GM21576 (cell line): ENCODE results near the gene CACNA2D3.

Experiments used
- ATAC-seq: cut with Tn5 transposase; IDR thresholded peaks from one replicate; pipeline ENCODE4 v1.9.1; 2021; ENCODE audit warnings: mild to moderate bottlenecking, moderate library complexity; ENCODE audit not compliant: unreplicated experiment

The CACNA2D3 gene

DNA sequence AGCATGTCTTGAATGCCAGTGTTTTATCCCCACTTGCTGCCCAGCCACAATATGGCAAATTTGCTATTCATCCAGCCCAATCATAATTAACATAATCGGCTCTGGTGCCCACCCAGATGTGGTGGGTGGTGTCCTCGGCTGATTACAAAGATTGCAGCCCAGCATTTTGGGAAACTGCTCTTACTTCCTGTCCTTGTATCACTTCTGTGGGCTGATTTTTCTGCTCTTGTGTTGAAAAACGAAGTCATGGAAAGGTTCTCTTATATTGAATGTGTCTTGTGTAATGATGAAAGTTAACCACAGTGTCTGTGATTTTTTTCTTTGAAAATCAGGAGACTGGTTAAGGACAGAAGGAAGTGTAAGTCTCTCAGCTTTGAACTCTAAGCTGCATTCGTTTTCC is 141.7 kb downstream of the CACNA2D3 start:
- no peak for ATAC-seq

GRCh38 chr3:54270816-54271526 is 148.6 kb downstream of the CACNA2D3 start:
- ATAC-seq, result no peak

GRCh38 chr3:54273791-54274190 is 151.4 kb downstream of the CACNA2D3 start:
- ATAC-seq, result no peak

- ATAC-seq, result no peak
Measured at GRCh38 chr3:54274607-54275006, 152.3 kb downstream of the CACNA2D3 start.

DNA sequence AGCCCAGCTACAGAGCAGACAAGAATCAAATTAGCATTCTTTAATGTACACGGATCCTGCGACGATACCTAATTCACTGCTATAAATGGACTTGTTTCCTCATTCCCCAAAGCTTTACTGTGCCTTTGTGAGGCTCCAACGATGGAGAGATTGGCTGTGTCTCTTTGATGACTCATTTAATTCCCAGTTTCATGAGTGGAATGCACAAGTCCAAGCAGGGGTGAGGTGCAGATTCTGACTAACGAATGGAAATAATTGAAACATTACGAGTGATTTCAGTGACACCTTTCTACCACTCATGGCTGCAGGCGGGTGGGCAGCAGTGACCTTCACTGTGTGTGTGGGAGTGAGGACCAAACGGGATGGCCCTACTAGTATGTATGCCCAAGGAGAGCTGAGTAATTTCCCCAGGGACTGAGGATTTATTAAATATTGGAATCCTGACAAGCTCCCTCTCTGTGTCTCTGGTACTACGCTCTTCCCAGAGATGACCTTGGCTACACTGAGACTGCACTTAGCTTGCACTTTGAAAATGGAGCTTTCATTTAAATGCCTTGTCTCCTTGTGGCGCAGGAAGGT is 156.7 kb downstream of the CACNA2D3 start:
- no peak for ATAC-seq

GRCh38 chr3:54283470-54283869 is 161.1 kb downstream of the CACNA2D3 start:
- ATAC-seq, result no peak

DNA sequence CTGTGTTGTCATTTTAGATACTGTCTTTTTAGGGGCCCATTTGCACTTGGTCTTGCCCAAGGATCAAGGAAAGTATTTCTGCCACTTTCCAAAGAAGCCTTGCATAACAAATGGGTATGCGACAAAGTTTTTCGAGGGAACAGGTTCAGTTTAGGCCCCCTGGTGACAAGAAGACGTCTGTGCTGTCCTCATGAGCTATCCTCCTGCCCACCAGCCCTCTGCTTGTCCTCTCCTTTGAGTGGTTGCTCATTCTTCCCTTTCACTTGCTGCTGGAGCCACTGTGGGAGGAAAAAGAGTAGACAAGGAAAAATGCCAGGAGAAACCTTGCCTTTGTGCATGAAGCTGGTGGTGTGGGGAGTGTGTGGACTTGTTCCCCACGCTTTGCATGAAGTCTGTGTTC is 171.9 kb downstream of the CACNA2D3 start:
- ATAC-seq, result no peak

DNA sequence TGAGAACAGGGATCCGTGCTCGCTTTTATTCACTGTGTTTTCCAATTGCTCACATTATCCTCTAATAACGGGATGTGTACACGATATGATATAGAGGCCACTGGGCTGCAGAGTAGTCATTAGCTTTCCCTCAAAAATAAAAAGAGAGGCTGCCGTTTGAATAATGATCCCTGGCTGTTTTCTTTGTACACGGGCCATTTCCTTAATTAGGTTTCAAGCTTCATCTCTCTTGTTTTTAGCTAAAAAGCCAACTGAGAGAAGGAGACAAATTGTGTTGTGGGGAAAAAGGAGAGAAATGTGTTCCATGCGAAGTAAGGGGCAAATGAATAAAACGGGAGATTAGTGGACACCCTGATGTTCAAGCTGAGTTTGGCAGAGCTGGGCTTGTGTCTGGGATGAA is 174.2 kb downstream of the CACNA2D3 start:
- no peak for ATAC-seq

- ATAC-seq, result no peak
Measured at GRCh38 chr3:54299169-54299935, 177.0 kb downstream of the CACNA2D3 start.

GRCh38 chr3:54303517-54304375 is 181.4 kb downstream of the CACNA2D3 start:
- ATAC-seq, result no peak

GRCh38 chr3:54304877-54305276 is 182.5 kb downstream of the CACNA2D3 start:
- no peak for ATAC-seq

DNA sequence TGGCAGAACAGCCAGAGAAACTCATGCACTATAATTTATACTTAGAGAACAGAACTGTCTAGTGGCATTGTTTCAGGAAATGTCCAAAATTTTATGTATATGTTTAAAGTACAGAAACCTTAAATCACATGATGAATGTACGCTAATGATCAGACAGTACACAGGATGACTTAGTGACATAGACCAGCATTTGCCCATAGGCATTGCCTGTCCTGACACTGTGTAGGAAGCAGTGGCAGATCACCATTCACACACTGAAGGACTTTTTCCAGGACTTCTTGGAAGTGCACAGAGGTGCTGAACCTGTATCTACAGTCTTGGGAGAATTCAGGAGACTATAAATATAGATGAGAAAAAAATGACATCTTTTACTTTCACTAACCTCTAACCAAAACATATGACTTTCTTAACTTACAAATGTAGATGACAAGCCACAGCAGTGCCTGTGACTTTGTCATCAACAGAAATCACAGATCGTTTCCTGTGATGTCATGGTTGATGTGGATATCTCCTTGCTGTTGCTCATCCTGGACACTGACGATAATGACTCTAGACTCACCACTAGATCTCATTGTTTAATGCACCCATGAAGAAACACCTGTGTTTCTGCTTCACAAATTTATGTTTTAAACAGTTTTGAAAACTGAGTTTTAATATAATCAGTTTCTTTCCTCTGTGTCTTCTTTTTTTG is 183.2 kb downstream of the CACNA2D3 start:
- no peak for ATAC-seq

DNA sequence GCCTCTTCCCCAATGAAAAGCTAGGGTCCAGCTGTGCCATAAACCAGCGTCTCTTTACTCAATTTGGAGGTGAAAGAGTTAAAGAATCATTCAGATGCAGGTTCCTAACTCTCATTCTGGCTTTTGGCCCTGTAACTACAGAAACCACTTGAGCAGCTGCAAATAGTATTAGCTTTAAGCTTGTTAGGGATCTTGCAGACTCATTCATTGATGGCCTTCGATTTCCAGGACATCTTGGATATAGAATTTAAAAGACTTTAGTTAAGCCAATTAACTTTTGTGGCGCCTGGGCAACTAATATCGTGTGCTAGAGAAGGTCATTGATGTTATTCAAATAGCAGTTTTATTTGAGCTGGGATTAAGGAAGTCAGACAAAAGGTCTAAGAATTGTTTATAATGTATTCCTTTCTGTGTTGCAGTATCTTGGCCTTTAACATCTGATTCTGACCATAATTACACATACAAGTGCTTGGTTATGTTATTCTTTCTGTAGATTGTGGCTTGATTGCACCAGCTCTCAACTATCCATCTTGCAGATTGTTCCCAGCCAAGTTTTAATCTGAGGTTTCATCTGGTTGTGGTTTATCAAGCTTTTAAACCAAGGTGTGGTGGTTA is 185.3 kb downstream of the CACNA2D3 start:
- no peak for ATAC-seq

GRCh38 chr3:54309601-54310000 is 187.2 kb downstream of the CACNA2D3 start:
- no peak for ATAC-seq

DNA sequence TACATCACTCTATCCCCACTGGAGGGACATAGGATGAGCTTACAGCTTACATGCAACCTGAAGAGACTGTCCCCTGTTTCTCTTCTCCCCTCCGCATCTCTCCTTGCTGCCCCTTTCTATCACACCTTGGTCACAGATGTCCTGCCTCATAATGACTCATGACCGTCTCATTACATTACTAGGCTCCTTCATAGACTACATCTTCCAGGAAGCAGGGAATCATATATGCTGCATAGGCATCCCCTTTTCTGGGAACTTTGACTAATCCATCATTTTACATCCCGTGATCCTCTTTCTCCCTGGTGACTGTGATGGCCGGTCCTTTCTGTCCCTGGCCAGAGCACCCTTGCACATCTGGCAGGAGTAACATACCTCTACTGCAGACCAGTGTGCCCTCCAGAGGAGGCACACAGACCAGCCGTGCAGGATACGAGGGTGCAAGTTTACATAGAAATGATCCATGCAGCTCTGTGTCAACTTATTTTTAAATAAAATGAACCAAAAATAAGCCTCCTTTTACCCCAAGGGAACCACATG is 188.9 kb downstream of the CACNA2D3 start:
- no peak for ATAC-seq

- ATAC-seq, result no peak
Measured at GRCh38 chr3:54312156-54312899, 190.0 kb downstream of the CACNA2D3 start.

DNA sequence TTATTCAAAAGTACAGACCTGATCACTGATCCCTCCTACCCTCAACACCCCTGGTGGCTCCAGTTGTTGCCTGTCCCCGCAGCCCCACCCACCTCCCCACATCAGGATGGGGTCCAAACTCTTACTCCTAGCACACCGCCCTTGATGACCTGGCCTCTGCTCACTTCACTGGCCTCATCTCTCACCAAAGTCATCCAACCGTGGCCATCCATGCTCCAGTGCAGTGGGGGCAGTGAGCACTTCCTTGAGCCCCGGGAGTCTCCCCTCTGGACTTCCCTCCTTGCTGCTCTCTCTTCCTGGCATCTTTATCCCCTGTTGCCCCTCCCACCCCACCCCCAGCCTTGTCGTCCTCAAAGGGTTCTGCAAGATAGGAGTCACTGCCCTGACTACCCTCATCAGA is 191.1 kb downstream of the CACNA2D3 start:
- ATAC-seq, result no peak

DNA sequence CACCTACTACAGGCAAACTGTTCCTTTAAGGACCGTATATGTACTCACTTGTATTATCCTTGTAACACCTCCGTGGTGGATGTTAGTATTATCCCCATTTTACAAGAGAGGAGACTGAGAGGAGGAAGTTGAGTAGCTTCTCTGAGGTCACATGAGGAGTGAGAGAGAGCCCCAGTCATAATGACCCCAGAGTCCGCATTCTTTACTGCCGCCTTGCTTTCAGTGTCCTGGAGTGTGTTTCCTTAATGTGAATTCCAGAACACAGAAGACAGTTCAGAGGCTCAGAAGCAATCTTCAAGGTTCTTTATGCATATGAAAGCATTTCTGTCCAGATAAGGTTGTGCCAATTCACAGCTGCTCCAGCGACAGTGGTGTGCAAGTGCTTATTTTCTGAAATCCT is 199.2 kb downstream of the CACNA2D3 start:
- ATAC-seq, result no peak

DNA sequence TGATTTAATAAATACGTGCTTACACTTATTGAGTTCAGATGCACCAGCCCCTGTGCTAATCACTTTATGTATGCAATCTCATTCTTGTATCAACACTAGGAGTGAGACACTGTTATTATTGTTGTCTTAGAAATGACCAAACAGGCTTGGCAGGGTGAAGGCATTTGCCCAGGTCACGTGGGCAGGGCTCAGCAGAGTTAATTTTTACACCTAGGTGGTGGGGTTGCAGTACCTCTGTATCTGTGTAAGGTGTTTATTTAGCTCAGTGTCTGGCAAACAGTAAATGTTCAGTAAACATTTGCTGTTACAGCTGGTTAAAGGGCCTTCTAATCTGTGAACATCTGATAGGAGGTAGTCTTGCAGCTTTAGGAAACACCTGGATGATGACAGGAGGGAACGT is 200.0 kb downstream of the CACNA2D3 start:
- ATAC-seq, result no peak
